ENCODE data around the gene C20orf141.

Gene C20orf141

GRCh38 chr20:2822073-2822472 lies 7.3 kb downstream of the C20orf141 start:
- no peaks in the 10 kb centered on the region for H4K20me1 ChIP-seq (ENCODE audit: control insufficient read depth, insufficient read depth, low read depth, low read length)
- no peaks in the 10 kb centered on the region for H3K9me2 ChIP-seq (replicated peaks; ENCODE audit: control insufficient read depth, low read length)
- H3K79me2 ChIP-seq (ENCODE audit: control insufficient read depth, low read length) = no peaks in the 10 kb centered on the region
- H3K27me3 ChIP-seq (ENCODE audit: control insufficient read depth, low read length) = no peaks in the 10 kb centered on the region
- no peak overlapping the region for H3K27ac ChIP-seq (ENCODE audit: low read depth, low read length)
- H3K9me3 ChIP-seq (ENCODE audit: control insufficient read depth, insufficient read depth, low read length) = no peaks in the 10 kb centered on the region
- H3K36me3 ChIP-seq (ENCODE audit: control insufficient read depth, low read length) = no peaks in the 10 kb centered on the region
- H3K4me3 ChIP-seq (ENCODE audit: low read length) = no peak overlapping the region
- TF ChIP-seq CTCF (IDR thresholded peaks at IDR 0.05; ENCODE audit: low read depth, low read length, poor library complexity, severe bottlenecking) (no peak), EZH2phosphoT487 (IDR thresholded peaks at IDR 0.05; ENCODE audit: borderline replicate concordance, low read length) (no peak)
- H3K4me1 ChIP-seq (ENCODE audit: control insufficient read depth, low read length) = peaks cover 14% of the 10 kb centered on the region
- no peaks in the 10 kb centered on the region for H3F3A ChIP-seq (ENCODE audit: control insufficient read depth, insufficient read depth)
- H3K4me2 ChIP-seq (ENCODE audit: low read length) = no peak overlapping the region

- peaks cover 3% of the 10 kb centered on the region for H3K27me3 ChIP-seq (ENCODE audit: control insufficient read depth, low read length)
- H3K4me2 ChIP-seq (ENCODE audit: low read length) = no peak overlapping the region
- H3F3A ChIP-seq (ENCODE audit: control insufficient read depth, insufficient read depth) = no peaks in the 10 kb centered on the region
- no peaks in the 10 kb centered on the region for H3K79me2 ChIP-seq (ENCODE audit: control insufficient read depth, low read length)
- peaks cover 16% of the 10 kb centered on the region for H3K4me1 ChIP-seq (ENCODE audit: control insufficient read depth, low read length)
- no peaks in the 10 kb centered on the region for H4K20me1 ChIP-seq (ENCODE audit: control insufficient read depth, insufficient read depth, low read depth, low read length)
- H3K27ac ChIP-seq (ENCODE audit: low read depth, low read length) = no peak overlapping the region
- no peaks in the 10 kb centered on the region for H3K36me3 ChIP-seq (ENCODE audit: control insufficient read depth, low read length)
- no peaks in the 10 kb centered on the region for H3K9me3 ChIP-seq (ENCODE audit: control insufficient read depth, insufficient read depth, low read length)
- no peak for TF ChIP-seq EZH2phosphoT487 (IDR thresholded peaks at IDR 0.05; ENCODE audit: borderline replicate concordance, low read length)
- no peak for TF ChIP-seq CTCF (IDR thresholded peaks at IDR 0.05; ENCODE audit: low read depth, low read length, poor library complexity, severe bottlenecking)
- H3K9me2 ChIP-seq (replicated peaks; ENCODE audit: control insufficient read depth, low read length) = no peaks in the 10 kb centered on the region
- no peak overlapping the region for H3K4me3 ChIP-seq (ENCODE audit: low read length)
Measured at GRCh38 chr20:2825761-2826160, 11.0 kb downstream of the C20orf141 start.

- Histone ChIP-seq H3K27me3 (ENCODE audit: control insufficient read depth, low read length) (peaks cover 3% of the 10 kb centered on the region), H3K36me3 (ENCODE audit: control insufficient read depth, low read length) (no peaks in the 10 kb centered on the region), H3K4me3 (ENCODE audit: low read length) (peak overlapping the region; percentile 4; the same call in 1 of the 2 replicates), H4K20me1 (ENCODE audit: control insufficient read depth, insufficient read depth, low read depth, low read length) (no peaks in the 10 kb centered on the region), H3K4me2 (ENCODE audit: low read length) (peak overlapping the region; percentile 42), H3K9me3 (ENCODE audit: control insufficient read depth, insufficient read depth, low read length) (no peaks in the 10 kb centered on the region), H3F3A (ENCODE audit: control insufficient read depth, insufficient read depth) (no peaks in the 10 kb centered on the region), H3K9me2 (replicated peaks; ENCODE audit: control insufficient read depth, low read length) (no peaks in the 10 kb centered on the region), H3K27ac (ENCODE audit: low read depth, low read length) (no peak overlapping the region), H3K79me2 (ENCODE audit: control insufficient read depth, low read length) (no peaks in the 10 kb centered on the region), H3K4me1 (ENCODE audit: control insufficient read depth, low read length) (peaks cover 16% of the 10 kb centered on the region)
- TF ChIP-seq CTCF (IDR thresholded peaks at IDR 0.05; ENCODE audit: low read depth, low read length, poor library complexity, severe bottlenecking) = no peak
- TF ChIP-seq EZH2phosphoT487 (IDR thresholded peaks at IDR 0.05; ENCODE audit: borderline replicate concordance, low read length) = no peak
Measured at GRCh38 chr20:2826655-2827054, 11.9 kb downstream of the C20orf141 start.
